H1 (cell line): ENCODE results near the gene CSF3. TPM values are rescaled to one million over a fixed set of nuclear protein-coding genes. Genes with fewer than 3 reads are reported as not detected.

Experiments
- CTCF ChIP-seq, 3 experiments: IDR thresholded peaks; 1 replicate in 2 of 3; 2 replicates in 1 of 3; pipeline versions ENCODE4 v1.5.1 to v1.6.1; 2011; ENCODE audit warnings: low read length in 3 of 3, mild to moderate bottlenecking in 3 of 3, inconsistent platforms in 2 of 3, low read depth in 1 of 3, moderate library complexity in 1 of 3; ENCODE audit not compliant: insufficient read depth in 1 of 3; ENCODE audit errors: control extremely low read depth in 1 of 3
- E2F6 ChIP-seq: IDR thresholded peaks from 2 replicates; pipeline ENCODE4 v1.6.1; 2012; ENCODE audit warnings: inconsistent platforms
- KDM1A ChIP-seq: fragments of 200-600, 300-600 bp; sonication (generic); IDR thresholded peaks from 2 replicates; pipeline ENCODE4 v1.7.1; 2016; ENCODE audit warnings: mild to moderate bottlenecking, low read length, borderline replicate concordance
- RAD21 ChIP-seq, 2 experiments: IDR thresholded peaks in 1 of 2; conservative IDR thresholded peaks in 1 of 2; 2 replicates each; pipeline ENCODE4 v1.6.1; 2011; ENCODE audit warnings: low read depth in 2 of 2, low read length in 2 of 2, improper control_type of control experiment in 1 of 2, inconsistent platforms in 1 of 2, mild to moderate bottlenecking in 1 of 2, moderate library complexity in 1 of 2
- polyA plus RNA-seq, 7 experiments: library from polyadenylated mRNA; depleted of rRNA in 3 of 7; stranded (reverse) in 5 of 7; unstranded in 2 of 7; fragments of >200 nt in 5 of 7; fragments of 200-250 nt in 2 of 7; gene quantifications; 1 replicate in 5 of 7; 2 replicates in 1 of 7; 4 replicates in 1 of 7; pipeline versions ENCODE4 v1.2.1 to v1.2.3, GENCODE V29; 2011 to 2013; ENCODE audit warnings: missing spikeins in 2 of 7, mixed read lengths in 2 of 7
- total RNA-seq: library from RNA; stranded (reverse); fragmentation: NEBNext Ultra II Directional; extraction: Animal tissue kit (Norgen Biotek cat#: 25700); gene quantifications from 2 replicates; pipeline ENCODE4 v1.2.1, GENCODE V29; 2021

Gene CSF3
- total and polyA plus RNA-seq, 2 of the 8 experiments (the other 6 are each of a cell fraction or from before 2014, with no cell fraction given), result 0.03 TPM; not detected in 1

GRCh38 chr17:40019140-40019991, 4.1 kb downstream of the CSF3 start (continued):
- TF ChIP-seq CTCF (IDR thresholded peaks at IDR 0.05; ENCODE audit: control extremely low read depth in 1 of 3, insufficient read depth in 1 of 3, low read depth in 1 of 3, low read length in 3 of 3), result peak in 1 of 3 experiments; percentile 32; a peak in 1 of 4 replicates
- TF ChIP-seq E2F6, result peak; percentile 30; the same call in 1 of the 2 replicates
- TF ChIP-seq RAD21 (IDR thresholded peaks at IDR 0.05 in 1 of 2, conservative IDR thresholded peaks at IDR 0.05 in 1 of 2; ENCODE audit: low read depth in 2 of 2, low read length in 2 of 2), result no peak
- no peak for TF ChIP-seq KDM1A
